Skin epidermis (tissue), 12 donors: Measurements from ENCODE around the gene METRNL.

Experiments used
- H3K27ac ChIP-seq, 21 experiments: fragments of 200-600 bp; sonication (generic) in 11 of 21; one replicate each; pipeline ENCODE4 v1.5.0; 2020; ENCODE audit warnings: mild to moderate bottlenecking in 3 of 21, inconsistent platforms in 2 of 21, moderate library complexity in 2 of 21
- H3K4me3 ChIP-seq, 7 experiments: fragments of 200-600 bp; sonication (generic) in 2 of 7; one replicate each; pipeline ENCODE4 v1.5.0; 2020; ENCODE audit warnings: inconsistent platforms in 2 of 7, mild to moderate bottlenecking in 2 of 7, moderate library complexity in 1 of 7

The METRNL gene

GRCh38 chr17:83076938-83077337 is 2.5 kb upstream of the METRNL start:
- peak overlapping the region in 4 of 21 experiments; percentile 6 to 36 (median 23) for H3K27ac ChIP-seq

GRCh38 chr17:83077411-83077810 is 2.0 kb upstream of the METRNL start:
- no peak overlapping the region for H3K4me3 ChIP-seq
- peak overlapping the region in 4 of 21 experiments; percentile 12 to 89 (median 35) for H3K27ac ChIP-seq

More at GRCh38 chr17:83076938-83077337, 2.5 kb upstream of the METRNL start:
- H3K4me3 ChIP-seq, result no peak overlapping the region

- peak overlapping the region in 12 of 21 experiments; percentile 75 to 93 (median 88) for H3K27ac ChIP-seq
- peak overlapping the region in 4 of 7 experiments; percentile 56 to 87 (median 66) for H3K4me3 ChIP-seq
Measured at GRCh38 chr17:83077939-83078338, 1.5 kb upstream of the METRNL start.

GRCh38 chr17:83078378-83079351 is 744 bp upstream of the METRNL start:
- Histone ChIP-seq H3K4me3 (peak overlapping the region; percentile 56 to 87 (median 63)), H3K27ac (peak overlapping the region; percentile 70 to 94 (median 86))

GRCh38 chr17:83079766-83080578 is 563 bp downstream of the METRNL start:
- peak overlapping the region; percentile 63 to 87 (median 75) for H3K4me3 ChIP-seq
- H3K27ac ChIP-seq, result peak overlapping the region; percentile 54 to 96 (median 89)

GRCh38 chr17:83080579-83080857 is 1.1 kb downstream of the METRNL start:
- Histone ChIP-seq H3K4me3 (peak overlapping the region; percentile 63 to 87 (median 75)), H3K27ac (peak overlapping the region; percentile 54 to 96 (median 89))

- peak overlapping the region; percentile 54 to 96 (median 89) for H3K27ac ChIP-seq
- H3K4me3 ChIP-seq, result peak overlapping the region; percentile 63 to 87 (median 75)
Measured at GRCh38 chr17:83080858-83081683, 1.7 kb downstream of the METRNL start.

- Histone ChIP-seq H3K27ac (peak overlapping the region; percentile 54 to 96 (median 89)), H3K4me3 (peak overlapping the region; percentile 63 to 87 (median 75))
Measured at GRCh38 chr17:83081684-83082201, 2.3 kb downstream of the METRNL start.

GRCh38 chr17:83082424-83082823 is 3.0 kb downstream of the METRNL start:
- peak overlapping the region in 17 of 21 experiments; percentile 13 to 96 (median 88) for H3K27ac ChIP-seq

GRCh38 chr17:83082909-83083367 is 3.5 kb downstream of the METRNL start:
- peak overlapping the region in 5 of 7 experiments; percentile 3 to 87 (median 11) for H3K4me3 ChIP-seq
- peak overlapping the region in 19 of 21 experiments; percentile 13 to 96 (median 79) for H3K27ac ChIP-seq

More at GRCh38 chr17:83082424-83082823, 3.0 kb downstream of the METRNL start:
- H3K4me3 ChIP-seq, result peak overlapping the region; percentile 63 to 87 (median 75)

GRCh38 chr17:83083368-83084201 is 4.2 kb downstream of the METRNL start:
- Histone ChIP-seq H3K4me3 (peak overlapping the region in 5 of 7 experiments; percentile 3 to 87 (median 11)), H3K27ac (peak overlapping the region in 19 of 21 experiments; percentile 13 to 96 (median 79))

GRCh38 chr17:83084214-83084613 is 4.8 kb downstream of the METRNL start:
- H3K27ac ChIP-seq, result peak overlapping the region in 13 of 21 experiments; percentile 13 to 96 (median 78)
- peak overlapping the region in 1 of 7 experiments; percentile 13 for H3K4me3 ChIP-seq

GRCh38 chr17:83084621-83085056 is 5.2 kb downstream of the METRNL start:
- Histone ChIP-seq H3K4me3 (no peak overlapping the region), H3K27ac (peak overlapping the region in 14 of 21 experiments; percentile 13 to 96 (median 76))

- no peak overlapping the region for H3K4me3 ChIP-seq
Measured at GRCh38 chr17:83085103-83085502, 5.7 kb downstream of the METRNL start.

GRCh38 chr17:83085526-83086198 is 6.3 kb downstream of the METRNL start:
- H3K4me3 ChIP-seq, result no peak overlapping the region
- peak overlapping the region in 8 of 21 experiments; percentile 10 to 96 (median 62) for H3K27ac ChIP-seq

More at GRCh38 chr17:83085103-83085502, 5.7 kb downstream of the METRNL start:
- H3K27ac ChIP-seq, result peak overlapping the region in 9 of 21 experiments; percentile 10 to 96 (median 75)

- H3K4me3 ChIP-seq, result no peak overlapping the region
- H3K27ac ChIP-seq, result peak overlapping the region in 6 of 21 experiments; percentile 25 to 94 (median 62)
Measured at GRCh38 chr17:83086199-83086880, 6.9 kb downstream of the METRNL start.
